Neural cell (in vitro differentiated cells): ENCODE data around the gene PPOX.

Source experiments
- POLR2AphosphoS5 ChIP-seq: IDR thresholded peaks from 2 replicates; pipeline ENCODE4 v1.6.1; 2012
- TAF1 ChIP-seq: IDR thresholded peaks from 2 replicates; pipeline ENCODE4 v1.6.1; 2012; ENCODE audit warnings: low read depth
- TF ChIP-seq, protein P1 (sequence below): fragments of 450-650 bp; IDR thresholded peaks from 2 replicates; pipeline ENCODE4 v1.5.1; 2014; ENCODE audit warnings: antibody characterized with exemption, mild to moderate bottlenecking, moderate library complexity; ENCODE audit not compliant: poor library complexity, severe bottlenecking

DNA sequence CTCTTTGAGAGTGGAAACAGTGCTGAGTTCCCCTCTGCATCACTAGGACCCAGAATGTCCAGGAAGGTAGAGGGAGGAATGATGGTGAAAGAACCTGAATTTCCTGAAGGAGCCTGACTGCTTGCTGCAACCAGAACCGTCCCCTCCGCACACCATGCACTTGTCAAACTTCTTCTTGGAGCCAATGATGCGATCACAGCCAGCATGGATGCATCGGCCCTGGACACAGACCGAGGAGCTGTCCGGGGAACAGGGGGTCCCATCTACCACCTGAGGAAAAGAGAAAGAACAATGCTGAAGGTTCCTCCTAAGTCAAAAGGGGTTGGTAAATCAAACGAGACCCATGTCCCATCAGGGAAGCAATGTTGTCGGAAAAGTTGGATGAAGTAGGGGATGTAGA lies 25.7 kb downstream of the PPOX start:
- TF ChIP-seq, protein P1, sequence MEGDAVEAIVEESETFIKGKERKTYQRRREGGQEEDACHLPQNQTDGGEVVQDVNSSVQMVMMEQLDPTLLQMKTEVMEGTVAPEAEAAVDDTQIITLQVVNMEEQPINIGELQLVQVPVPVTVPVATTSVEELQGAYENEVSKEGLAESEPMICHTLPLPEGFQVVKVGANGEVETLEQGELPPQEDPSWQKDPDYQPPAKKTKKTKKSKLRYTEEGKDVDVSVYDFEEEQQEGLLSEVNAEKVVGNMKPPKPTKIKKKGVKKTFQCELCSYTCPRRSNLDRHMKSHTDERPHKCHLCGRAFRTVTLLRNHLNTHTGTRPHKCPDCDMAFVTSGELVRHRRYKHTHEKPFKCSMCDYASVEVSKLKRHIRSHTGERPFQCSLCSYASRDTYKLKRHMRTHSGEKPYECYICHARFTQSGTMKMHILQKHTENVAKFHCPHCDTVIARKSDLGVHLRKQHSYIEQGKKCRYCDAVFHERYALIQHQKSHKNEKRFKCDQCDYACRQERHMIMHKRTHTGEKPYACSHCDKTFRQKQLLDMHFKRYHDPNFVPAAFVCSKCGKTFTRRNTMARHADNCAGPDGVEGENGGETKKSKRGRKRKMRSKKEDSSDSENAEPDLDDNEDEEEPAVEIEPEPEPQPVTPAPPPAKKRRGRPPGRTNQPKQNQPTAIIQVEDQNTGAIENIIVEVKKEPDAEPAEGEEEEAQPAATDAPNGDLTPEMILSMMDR, result no peak
- TF ChIP-seq TAF1, result no peak
- no peak for TF ChIP-seq POLR2AphosphoS5
